Esophagus squamous epithelium (tissue), 5 donors: ENCODE data around the gene IRF2BP2. TPM values are rescaled to one million over a fixed set of nuclear protein-coding genes. Genes with fewer than 3 reads are reported as not detected.

Experiments
- DNase-seq: peaks from one replicate; lab custom pipeline; 2025; lab: John Stamatoyannopoulos, UW
- H3K27ac ChIP-seq, 4 donors: fragments of 200-600 bp; sonication (generic); one replicate each; pipeline ENCODE4 v1.5.1; 2016 to 2019; ENCODE audit warnings: mild to moderate bottlenecking in 1 of 4
- H3K27me3 ChIP-seq, 4 donors: fragments of 200-600 bp; sonication (generic); 1 replicate in 3 of 4; 2 replicates in 1 of 4; pipeline versions ENCODE4 v1.5.1 to v1.6.0; 2017 to 2021; ENCODE audit warnings: antibody characterized with exemption in 1 of 4
- H3K36me3 ChIP-seq, 3 donors: fragments of 200-600 bp; sonication (generic); one replicate each; pipeline ENCODE4 v1.5.1; 2016 to 2019
- H3K4me1 ChIP-seq, 3 donors: fragments of 200-600 bp; sonication (generic); one replicate each; pipeline ENCODE4 v1.5.1; 2017 to 2019
- H3K4me3 ChIP-seq, 4 donors: fragments of 200-600 bp; sonication (generic); 1 replicate in 3 of 4; 2 replicates in 1 of 4; pipeline ENCODE4 v1.5.1; 2016 to 2019; ENCODE audit warnings: mild to moderate bottlenecking in 2 of 4, moderate library complexity in 1 of 4
- H3K9me3 ChIP-seq, 3 donors: fragments of 200-600 bp; sonication (generic); one replicate each; pipeline ENCODE4 v1.5.1; 2016 to 2019
- POLR2A ChIP-seq, 4 donors: fragments of 450-650 bp; IDR thresholded peaks; one replicate each; pipeline ENCODE4 v1.6.1; 2017; ENCODE audit warnings: antibody characterized with exemption in 4 of 4, mild to moderate bottlenecking in 4 of 4, moderate library complexity in 3 of 4
- WGBS, 2 donors: methylation state at CpG; one replicate each; pipeline ENCODE4 v1.1.5; 2018; 5-methylcytosine and 5-hydroxymethylcytosine counted together
- intact Hi-C: fragments of 100-400 bp; cut with DNase I; formaldehyde crosslinking; loops from one replicate; pipeline ENCODE4 v1.15.0; 2022
- total RNA-seq, 4 donors: library from RNA; depleted of rRNA; stranded (reverse); fragments of >200 nt; gene quantifications; one replicate each; pipeline ENCODE4 v1.1.0, GENCODE V29; 2016
- TF ChIP-seq, protein P1 (sequence below), 6 experiments: fragments of 450-650 bp in 4 of 6; fragments of 200-600 bp in 2 of 6; sonication (generic) in 2 of 6; IDR thresholded peaks; one replicate each; pipeline ENCODE4 v1.5.1; 2016 to 2019; ENCODE audit warnings: antibody characterized with exemption in 6 of 6, mild to moderate bottlenecking in 4 of 6, moderate library complexity in 4 of 6
- donor health status: DM: yes; HTN: yes; CAD: no.

IRF2BP2 gene
- total RNA-seq, 4 donors from 2014 or later: 52.5 to 66.8 (median 57.6) TPM

- H3K36me3 ChIP-seq: no peaks in the 10 kb centered on the region
- H3K4me3 ChIP-seq: no peak overlapping the region
- no peaks in the 10 kb centered on the region for H3K27me3 ChIP-seq
- H3K27ac ChIP-seq: peak overlapping the region in 3 of 4 donors; percentile 31 to 68 (median 57)
- TF ChIP-seq, protein P1, sequence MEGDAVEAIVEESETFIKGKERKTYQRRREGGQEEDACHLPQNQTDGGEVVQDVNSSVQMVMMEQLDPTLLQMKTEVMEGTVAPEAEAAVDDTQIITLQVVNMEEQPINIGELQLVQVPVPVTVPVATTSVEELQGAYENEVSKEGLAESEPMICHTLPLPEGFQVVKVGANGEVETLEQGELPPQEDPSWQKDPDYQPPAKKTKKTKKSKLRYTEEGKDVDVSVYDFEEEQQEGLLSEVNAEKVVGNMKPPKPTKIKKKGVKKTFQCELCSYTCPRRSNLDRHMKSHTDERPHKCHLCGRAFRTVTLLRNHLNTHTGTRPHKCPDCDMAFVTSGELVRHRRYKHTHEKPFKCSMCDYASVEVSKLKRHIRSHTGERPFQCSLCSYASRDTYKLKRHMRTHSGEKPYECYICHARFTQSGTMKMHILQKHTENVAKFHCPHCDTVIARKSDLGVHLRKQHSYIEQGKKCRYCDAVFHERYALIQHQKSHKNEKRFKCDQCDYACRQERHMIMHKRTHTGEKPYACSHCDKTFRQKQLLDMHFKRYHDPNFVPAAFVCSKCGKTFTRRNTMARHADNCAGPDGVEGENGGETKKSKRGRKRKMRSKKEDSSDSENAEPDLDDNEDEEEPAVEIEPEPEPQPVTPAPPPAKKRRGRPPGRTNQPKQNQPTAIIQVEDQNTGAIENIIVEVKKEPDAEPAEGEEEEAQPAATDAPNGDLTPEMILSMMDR (IDR thresholded peaks at IDR 0.05): no peak
- no peak for TF ChIP-seq POLR2A (IDR thresholded peaks at IDR 0.05)
- peaks cover 4 to 27% (median 14%) of the 10 kb centered on the region in 3 donors for H3K4me1 ChIP-seq
- intact Hi-C loops: no loop called here
- no peaks in the 10 kb centered on the region for H3K9me3 ChIP-seq
- 19 to 25% methylated on average over 5 of the region's 5 CpGs for WGBS, 2 donors
- DNase-seq: no peak
Measured at GRCh38 chr1:234628089-234628488, 18.1 kb upstream of the IRF2BP2 start.

- Histone ChIP-seq H3K27ac (peak overlapping the region in 3 of 4 donors; percentile 31 to 68 (median 57)), H3K4me3 (no peak overlapping the region), H3K36me3 (no peaks in the 10 kb centered on the region), H3K9me3 (no peaks in the 10 kb centered on the region), H3K27me3 (no peaks in the 10 kb centered on the region), H3K4me1 (peaks cover 4 to 27% (median 14%) of the 10 kb centered on the region in 3 donors)
- DNase-seq: no peak
- intact Hi-C loops: no loop called here
- TF ChIP-seq, protein P1 (IDR thresholded peaks at IDR 0.05): no peak
- TF ChIP-seq POLR2A (IDR thresholded peaks at IDR 0.05): no peak
- 82 to 92% methylated on average over 11 of the region's 11 CpGs for WGBS, 2 donors
Measured at GRCh38 chr1:234627009-234627950, 17.3 kb upstream of the IRF2BP2 start.

DNA sequence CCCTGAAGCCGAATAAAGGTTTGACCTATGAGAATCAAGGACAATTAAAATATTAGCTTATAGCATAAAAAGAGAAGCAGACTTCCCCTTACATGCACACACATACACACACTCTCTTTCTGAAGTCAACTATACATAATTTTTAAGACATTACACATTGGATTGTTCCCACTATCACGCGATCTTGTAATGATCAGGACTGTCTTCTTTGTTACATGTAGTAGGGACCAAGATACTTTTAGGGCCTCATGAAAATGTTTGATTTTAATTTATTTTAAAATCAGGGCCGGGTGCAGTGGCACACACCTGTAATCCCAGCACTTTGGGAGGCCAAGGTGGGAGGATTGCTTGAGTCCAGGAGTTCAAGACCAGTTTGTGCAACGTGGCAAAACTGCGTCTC lies 16.4 kb upstream of the IRF2BP2 start:
- H3K4me1 ChIP-seq: peaks cover 4 to 34% (median 13%) of the 10 kb centered on the region in 3 donors
- H3K4me3 ChIP-seq: no peak overlapping the region
- H3K27ac ChIP-seq: no peak overlapping the region
- H3K9me3 ChIP-seq: no peaks in the 10 kb centered on the region
- intact Hi-C loops: no loop called here
- TF ChIP-seq POLR2A (IDR thresholded peaks at IDR 0.05): no peak
- TF ChIP-seq, protein P1 (IDR thresholded peaks at IDR 0.05): no peak
- no peak for DNase-seq
- H3K36me3 ChIP-seq: no peaks in the 10 kb centered on the region
- 88 to 96% methylated on average over 5 to 6 of the region's 6 CpGs for WGBS, 2 donors
- no peaks in the 10 kb centered on the region for H3K27me3 ChIP-seq

DNA sequence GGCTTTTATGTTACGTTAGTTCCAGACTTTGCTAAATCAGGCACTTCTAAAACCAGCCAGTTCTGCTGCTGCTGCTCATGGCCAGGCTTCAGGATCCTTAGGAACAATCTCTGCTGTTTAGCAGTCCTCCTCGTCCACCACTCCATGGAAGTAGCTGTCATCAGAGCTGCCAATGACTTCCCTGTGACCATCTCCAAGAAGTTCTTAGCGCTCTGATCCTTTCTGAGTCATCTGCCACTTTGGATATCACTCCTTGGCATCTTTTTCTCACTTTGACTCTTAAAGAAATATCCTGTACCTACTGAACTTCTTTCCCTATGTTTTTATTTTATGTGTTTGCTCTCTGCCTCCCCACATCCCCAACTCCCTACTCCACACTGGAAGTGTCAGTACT lies 14.7 kb upstream of the IRF2BP2 start:
- intact Hi-C loops: no loop called here
- no peak for DNase-seq
- Histone ChIP-seq H3K4me1 (peaks cover 4 to 37% (median 11%) of the 10 kb centered on the region in 3 donors), H3K9me3 (no peaks in the 10 kb centered on the region), H3K4me3 (no peak overlapping the region), H3K27me3 (no peaks in the 10 kb centered on the region), H3K27ac (peak overlapping the region in 1 of 4 donors; percentile 24), H3K36me3 (no peaks in the 10 kb centered on the region)
- WGBS, 2 donors: 41 to 53% methylated on average over 3 of the region's 3 CpGs
- no peak for TF ChIP-seq POLR2A (IDR thresholded peaks at IDR 0.05)
- TF ChIP-seq, protein P1 (IDR thresholded peaks at IDR 0.05): no peak
